ENCODE measurements around the gene TMEM120A. TPM values are rescaled to one million over a fixed set of nuclear protein-coding genes. Genes with fewer than 3 reads are reported as not detected.
A peak's percentile ranks its signal among the peaks of the same experiment; 100 is the strongest.

TMEM120A gene
- total RNA-seq, 2 donors from 2014 or later, result 22.1 to 35.0 TPM

DNA sequence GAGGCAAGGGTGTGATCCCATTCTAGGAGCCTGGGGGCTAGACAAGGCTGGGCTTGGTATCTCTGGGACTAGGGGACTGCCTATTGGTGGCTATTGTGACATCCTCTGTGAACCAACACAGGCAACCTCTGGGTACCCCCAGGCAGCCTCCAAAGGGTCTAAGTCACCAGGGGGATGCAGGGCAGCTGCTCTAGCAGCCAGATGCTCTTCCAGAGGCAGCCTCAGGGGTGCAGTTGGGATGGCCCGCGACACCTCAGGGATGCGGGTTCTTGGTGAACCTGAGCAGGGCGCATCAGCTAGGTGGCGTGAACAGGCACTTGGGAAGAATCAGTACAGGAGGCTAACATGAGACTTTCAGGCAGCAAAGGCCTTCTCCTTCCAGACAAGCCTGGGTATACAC lies 1.6 kb upstream of the TMEM120A start:
- Histone ChIP-seq H3K4me3 (no peak overlapping the region), H3K9me3 (no peaks in the 10 kb centered on the region), H3K36me3 (replicated peaks in 1 of 2; ENCODE audit: insufficient read depth in 1 of 2, low read depth in 2 of 2) (no peaks in the 10 kb centered on the region), H3K4me1 (peaks cover 37% of the 10 kb centered on the region), H3K27me3 (no peaks in the 10 kb centered on the region), H3K27ac (no peak overlapping the region)
- DNase-seq (no peak), ATAC-seq (no peak)
- no peak for TF ChIP-seq POLR2A (IDR thresholded peaks at IDR 0.05)
- TF ChIP-seq, protein P1, sequence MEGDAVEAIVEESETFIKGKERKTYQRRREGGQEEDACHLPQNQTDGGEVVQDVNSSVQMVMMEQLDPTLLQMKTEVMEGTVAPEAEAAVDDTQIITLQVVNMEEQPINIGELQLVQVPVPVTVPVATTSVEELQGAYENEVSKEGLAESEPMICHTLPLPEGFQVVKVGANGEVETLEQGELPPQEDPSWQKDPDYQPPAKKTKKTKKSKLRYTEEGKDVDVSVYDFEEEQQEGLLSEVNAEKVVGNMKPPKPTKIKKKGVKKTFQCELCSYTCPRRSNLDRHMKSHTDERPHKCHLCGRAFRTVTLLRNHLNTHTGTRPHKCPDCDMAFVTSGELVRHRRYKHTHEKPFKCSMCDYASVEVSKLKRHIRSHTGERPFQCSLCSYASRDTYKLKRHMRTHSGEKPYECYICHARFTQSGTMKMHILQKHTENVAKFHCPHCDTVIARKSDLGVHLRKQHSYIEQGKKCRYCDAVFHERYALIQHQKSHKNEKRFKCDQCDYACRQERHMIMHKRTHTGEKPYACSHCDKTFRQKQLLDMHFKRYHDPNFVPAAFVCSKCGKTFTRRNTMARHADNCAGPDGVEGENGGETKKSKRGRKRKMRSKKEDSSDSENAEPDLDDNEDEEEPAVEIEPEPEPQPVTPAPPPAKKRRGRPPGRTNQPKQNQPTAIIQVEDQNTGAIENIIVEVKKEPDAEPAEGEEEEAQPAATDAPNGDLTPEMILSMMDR (IDR thresholded peaks at IDR 0.05), result no peak
- intact Hi-C loops (cut with DNase I), result no loop called here
- WGBS, 2 donors, result 97% methylated on average over 5 of the region's 5 CpGs; no CpG with 5 or more reads in 1 of the 2 donors

DNA sequence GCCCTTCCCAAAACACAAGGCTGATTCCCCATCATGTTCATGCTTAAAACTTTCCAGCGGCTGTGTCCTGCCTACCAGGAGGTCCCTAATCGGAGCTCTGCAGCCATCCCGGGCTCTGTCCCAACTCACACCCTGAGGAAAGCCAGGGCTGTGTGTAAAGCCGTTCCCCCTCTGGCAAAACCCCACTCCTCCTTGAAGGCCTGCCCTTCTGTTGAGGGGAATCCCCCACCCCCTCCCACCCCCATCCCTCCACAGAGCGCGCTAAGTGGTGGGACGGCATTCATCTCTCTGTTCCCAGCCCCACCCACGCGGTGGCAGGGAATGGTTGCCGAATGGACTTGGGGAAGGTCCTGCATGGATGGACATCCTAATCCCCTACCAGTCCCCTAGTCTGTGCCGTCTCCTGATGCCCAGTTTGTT lies 667 bp upstream of the TMEM120A start:
- ATAC-seq, result no peak
- WGBS, 2 donors, result 10 to 55% methylated on average over 4 to 11 of the region's 11 CpGs
- Histone ChIP-seq H3K9me3 (no peaks in the 10 kb centered on the region), H3K27ac (peak overlapping the region; percentile 90 to 96 (median 92)), H3K4me3 (no peak overlapping the region), H3K27me3 (no peaks in the 10 kb centered on the region), H3K36me3 (replicated peaks in 1 of 2; ENCODE audit: insufficient read depth in 1 of 2, low read depth in 2 of 2) (no peaks in the 10 kb centered on the region), H3K4me1 (peaks cover 44% of the 10 kb centered on the region)
- intact Hi-C loops (cut with DNase I), result no loop called here
- no peak for DNase-seq
- TF ChIP-seq POLR2A (IDR thresholded peaks at IDR 0.05), result no peak

DNA sequence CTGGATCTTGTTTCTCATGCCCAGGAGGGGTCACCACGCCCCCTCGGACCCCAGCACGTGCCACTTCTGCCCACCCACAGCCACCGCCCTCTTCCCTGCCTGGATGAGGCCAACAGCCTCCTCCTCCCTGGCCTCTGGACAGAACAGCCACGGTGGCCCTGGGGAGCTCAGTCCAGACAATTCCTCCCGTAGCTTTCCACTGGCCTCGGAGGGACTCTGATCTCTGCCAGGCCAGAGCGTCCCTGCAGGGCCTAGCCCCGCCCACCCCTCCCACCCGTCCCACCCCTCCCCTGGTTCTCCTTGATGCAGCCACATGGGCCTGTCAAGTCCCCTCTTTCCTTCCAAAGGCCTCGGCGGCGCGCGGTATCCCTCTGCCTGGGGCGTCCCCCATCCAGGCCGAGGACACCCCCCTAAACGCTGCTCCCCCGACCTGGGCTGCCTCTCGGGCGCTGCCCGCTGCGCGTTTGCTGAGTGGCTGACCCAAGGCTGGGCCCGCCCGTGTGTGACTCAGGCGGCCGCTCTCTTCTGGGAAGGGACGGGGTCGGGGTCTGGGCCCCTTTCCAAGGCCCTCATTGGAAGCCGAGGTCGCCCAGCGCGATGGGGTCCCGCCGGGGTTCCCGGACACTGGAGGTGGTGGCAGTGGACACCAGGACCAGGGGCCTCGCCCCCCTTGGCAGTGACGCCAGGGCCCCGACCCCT lies 557 bp downstream of the TMEM120A start:
- H3K27me3 ChIP-seq, result no peaks in the 10 kb centered on the region
- no peak for TF ChIP-seq POLR2A (IDR thresholded peaks at IDR 0.05)
- TF ChIP-seq, protein P1 (IDR thresholded peaks at IDR 0.05), result no peak
- WGBS, 2 donors, result 0 to 1% methylated on average over 11 to 37 of the region's 40 CpGs
- DNase-seq (peak; percentile 53 to 76 (median 70)), ATAC-seq (peak; percentile 45)
- intact Hi-C loops (cut with DNase I), result no loop called here
- H3K4me3 ChIP-seq, result peak overlapping the region; percentile 80 to 86
- H3K27ac ChIP-seq, result peak overlapping the region; percentile 90 to 96 (median 92)
- no peaks in the 10 kb centered on the region for H3K36me3 ChIP-seq (replicated peaks in 1 of 2; ENCODE audit: insufficient read depth in 1 of 2, low read depth in 2 of 2)
- peaks cover 55% of the 10 kb centered on the region for H3K4me1 ChIP-seq
- H3K9me3 ChIP-seq, result no peaks in the 10 kb centered on the region

DNA sequence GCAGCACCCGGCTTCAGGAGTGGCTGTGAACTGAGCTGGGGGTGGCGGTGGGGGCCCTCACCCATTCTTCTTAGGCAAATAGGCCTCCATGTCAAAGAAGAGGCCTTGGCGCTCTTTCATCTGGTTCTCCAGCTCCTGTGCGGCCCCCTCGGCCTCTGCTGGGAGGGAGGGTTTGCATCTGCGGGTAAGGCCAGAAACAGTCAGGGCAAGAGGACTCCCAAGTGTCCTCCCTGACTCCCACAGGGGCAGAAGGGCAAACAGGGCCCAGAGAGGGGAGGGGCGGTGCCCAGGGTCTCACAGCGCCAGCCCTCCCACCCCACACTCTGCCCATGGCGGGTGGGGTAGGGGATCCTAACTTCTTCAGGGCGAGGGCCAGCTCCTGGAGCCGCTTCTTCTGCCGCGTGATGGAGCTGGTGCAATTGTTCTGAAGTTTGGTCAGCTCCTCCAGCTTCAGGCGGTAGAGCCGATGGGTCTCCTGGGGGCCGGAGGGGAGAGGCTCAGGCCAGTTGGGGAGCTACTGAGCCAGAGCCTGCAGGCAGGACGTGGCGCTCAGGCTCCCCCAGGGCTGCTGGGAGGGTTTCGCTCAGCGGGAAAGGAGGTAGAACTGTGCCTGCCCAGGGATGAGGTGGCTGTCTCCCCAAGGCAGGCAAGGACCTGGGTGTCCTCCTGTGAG lies 2.2 kb downstream of the TMEM120A start:
- TF ChIP-seq POLR2A (IDR thresholded peaks at IDR 0.05), result no peak
- TF ChIP-seq, protein P1 (IDR thresholded peaks at IDR 0.05), result no peak
- H3K4me3 ChIP-seq, result no peak overlapping the region
- peaks cover 55% of the 10 kb centered on the region for H3K4me1 ChIP-seq
- no peaks in the 10 kb centered on the region for H3K9me3 ChIP-seq
- intact Hi-C loops (cut with DNase I), result no loop called here
- H3K27me3 ChIP-seq, result no peaks in the 10 kb centered on the region
- peaks cover 0 to 1% of the 10 kb centered on the region in 2 donors for H3K36me3 ChIP-seq (replicated peaks in 1 of 2; ENCODE audit: insufficient read depth in 1 of 2, low read depth in 2 of 2)
- 89 to 96% methylated on average over 9 to 19 of the region's 20 CpGs for WGBS, 2 donors
- ATAC-seq (no peak), DNase-seq (no peak)
- H3K27ac ChIP-seq, result peak overlapping the region in 3 of 4 donors; percentile 83 to 95 (median 90)

DNA sequence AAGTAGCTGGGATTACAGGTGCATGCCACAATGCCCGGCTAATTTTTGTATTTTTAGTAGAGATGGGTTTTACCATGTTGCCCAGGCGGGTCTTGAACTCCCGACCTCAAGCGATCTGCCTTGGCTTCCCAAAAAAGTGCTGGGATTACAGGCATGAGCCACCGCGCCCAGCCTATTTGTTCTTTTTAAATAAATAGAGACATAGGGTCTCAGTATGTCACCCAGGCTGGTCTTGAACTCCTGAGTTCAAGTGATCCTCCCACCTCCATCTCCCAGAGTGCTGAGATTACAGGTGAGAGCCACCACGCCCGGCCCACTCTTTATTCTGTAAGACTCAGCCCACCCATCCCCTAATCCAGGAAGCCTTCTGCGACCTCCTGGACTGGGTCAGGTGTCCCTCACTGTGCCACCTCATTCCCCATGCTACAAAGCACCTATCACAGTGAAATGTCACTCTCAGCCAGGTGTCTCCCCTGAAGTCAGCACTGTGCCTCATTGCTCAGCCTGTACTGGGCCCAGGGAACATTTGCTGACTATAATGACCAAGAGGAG lies 2.8 kb downstream of the TMEM120A start:
- 94 to 95% methylated on average over 8 to 9 of the region's 9 CpGs for WGBS, 2 donors
- H3K9me3 ChIP-seq, result no peaks in the 10 kb centered on the region
- no peak for ATAC-seq
- TF ChIP-seq, protein P1 (IDR thresholded peaks at IDR 0.05), result no peak
- TF ChIP-seq POLR2A (IDR thresholded peaks at IDR 0.05), result no peak
- no peak for DNase-seq
- H3K36me3 ChIP-seq (replicated peaks in 1 of 2; ENCODE audit: insufficient read depth in 1 of 2, low read depth in 2 of 2), result peaks cover 0 to 1% of the 10 kb centered on the region in 2 donors
- intact Hi-C loops (cut with DNase I), result no loop called here
- peak overlapping the region in 3 of 4 donors; percentile 83 to 95 (median 90) for H3K27ac ChIP-seq
- H3K4me3 ChIP-seq, result no peak overlapping the region
- H3K27me3 ChIP-seq, result no peaks in the 10 kb centered on the region
- peaks cover 55% of the 10 kb centered on the region for H3K4me1 ChIP-seq

Measured in body of pancreas (tissue), 4 donors.